GM21576 (cell line): ENCODE measurements around the gene SLC2A10.
"Not testable (repeated sequence)": the region's sequence is repeated elsewhere in the genome, so short reads cannot be mapped to it uniquely, and the experiment has no call there.

Source experiments
- ATAC-seq: cut with Tn5 transposase; IDR thresholded peaks from one replicate; pipeline ENCODE4 v1.9.1; 2021; ENCODE audit warnings: mild to moderate bottlenecking, moderate library complexity; ENCODE audit not compliant: unreplicated experiment

The SLC2A10 gene

DNA sequence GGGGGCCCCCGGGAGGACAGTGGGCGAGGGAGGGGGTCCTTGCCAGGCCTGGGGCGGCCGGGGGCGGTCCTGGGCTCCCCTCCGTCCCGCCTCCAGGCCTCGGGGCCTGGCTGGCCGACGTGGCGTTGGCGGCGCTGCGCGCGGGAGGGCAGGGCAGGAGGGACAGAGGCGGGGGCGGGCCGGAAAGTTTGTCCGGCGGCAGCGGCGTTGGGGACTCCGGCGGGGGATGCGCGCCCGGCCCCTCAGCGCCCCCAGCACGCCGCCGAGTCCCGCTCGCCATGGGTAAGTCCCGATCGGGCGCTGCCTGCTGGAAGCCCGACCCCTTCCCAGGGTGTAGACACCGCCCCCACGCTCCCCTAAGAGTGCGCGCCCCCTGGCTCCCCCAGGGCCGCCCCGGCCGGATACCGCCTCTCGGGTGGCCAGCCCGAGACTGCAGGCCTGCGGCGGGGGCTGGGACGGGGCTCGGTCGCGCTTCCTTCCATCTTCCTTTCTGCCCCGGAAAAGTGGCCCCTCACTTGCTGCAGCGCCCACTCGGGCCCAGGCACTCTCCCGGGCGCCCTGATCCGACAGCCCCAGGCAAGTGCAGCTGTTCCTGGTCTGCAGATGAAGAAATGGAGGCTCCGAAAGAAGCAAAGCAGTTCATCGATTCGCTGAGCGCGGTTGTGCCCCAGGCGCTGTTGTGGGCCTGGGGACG is at the start of gene SLC2A10:
TSS of gene SLC2A10 (plus strand) at position 191 of the 694 bp plus-strand sequence. CDS start at position 279, 88 bp downstream.
- ATAC-seq: no peak

GRCh38 chr20:46660487-46660886 is 49.0 kb upstream of the SLC2A10 start:
- ATAC-seq: no peak

DNA sequence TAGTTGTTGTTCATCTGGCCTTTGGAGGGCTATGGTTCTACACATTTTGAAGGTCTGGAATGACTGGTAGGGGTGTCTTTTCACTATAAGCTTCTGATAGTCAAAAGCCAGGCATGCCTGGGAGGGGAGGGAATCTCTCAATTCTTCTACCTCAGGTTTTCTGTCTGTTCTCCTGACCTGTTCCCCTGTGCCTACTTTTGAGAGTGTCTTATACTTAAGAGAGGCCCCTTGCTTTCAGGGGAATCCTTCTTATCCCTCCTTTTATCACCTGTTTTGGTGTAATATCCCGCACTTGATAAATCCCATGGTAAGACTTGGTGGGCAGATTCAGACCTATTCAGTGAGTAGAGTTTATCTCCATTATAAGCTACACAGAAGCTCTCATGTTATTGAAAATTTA is 47.8 kb upstream of the SLC2A10 start:
- ATAC-seq: no peak

DNA sequence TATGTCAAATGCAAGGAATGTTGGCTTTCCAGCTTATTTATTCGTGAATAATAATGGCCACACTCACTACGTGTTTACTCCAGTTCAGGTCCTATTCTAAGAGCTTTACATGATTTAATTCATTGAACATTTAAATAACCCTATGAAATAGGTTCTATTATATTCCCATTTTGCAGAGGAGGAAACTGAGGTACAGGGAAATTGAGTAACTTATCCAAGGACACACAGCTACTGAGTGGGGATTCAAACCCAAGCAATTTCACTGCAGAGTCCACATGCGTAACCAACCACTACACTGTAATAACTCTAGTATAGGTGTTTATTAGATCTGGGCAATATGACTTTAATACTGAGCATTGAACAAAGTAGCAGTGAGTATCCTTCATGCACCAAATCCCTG is 45.9 kb upstream of the SLC2A10 start:
- no peak for ATAC-seq

DNA sequence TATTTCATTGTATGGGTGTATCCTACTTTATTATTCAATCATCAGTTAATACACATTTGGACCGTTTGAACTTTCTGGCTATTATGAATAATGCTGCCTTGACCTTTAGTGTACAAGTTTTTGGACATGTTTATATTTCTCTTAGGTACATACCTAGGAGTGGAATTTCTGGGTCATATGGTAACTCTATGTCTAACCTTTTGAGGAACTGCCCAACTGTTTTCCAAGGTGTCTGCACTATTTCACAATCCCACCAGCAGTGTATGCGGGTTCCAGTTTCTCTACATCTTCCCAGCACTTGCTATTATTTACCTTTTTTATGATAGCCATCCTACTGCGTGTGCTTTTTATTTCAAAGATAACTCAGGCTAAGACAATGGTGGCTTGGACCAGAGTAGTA is 43.8 kb upstream of the SLC2A10 start:
- no peak for ATAC-seq

DNA sequence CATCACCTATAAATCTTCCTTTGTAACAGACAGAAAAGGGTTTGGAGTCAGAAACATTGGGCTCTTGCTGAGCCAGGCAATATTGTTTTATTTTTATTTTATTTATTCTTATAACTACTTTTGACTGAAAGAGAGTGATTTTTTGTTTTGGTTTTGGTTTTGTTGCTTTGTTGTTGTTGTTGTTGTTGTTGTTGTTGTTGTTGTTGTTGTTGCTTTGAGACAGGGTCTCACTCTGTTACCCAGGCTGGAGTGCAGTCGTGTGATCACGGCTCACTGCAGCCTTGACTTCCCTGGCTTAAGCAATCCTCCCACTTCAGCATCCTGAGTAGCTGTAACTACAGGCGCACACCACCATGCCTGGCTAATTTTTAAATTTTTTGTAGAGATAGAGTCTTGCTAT is 43.1 kb upstream of the SLC2A10 start:
- ATAC-seq: no peak

DNA sequence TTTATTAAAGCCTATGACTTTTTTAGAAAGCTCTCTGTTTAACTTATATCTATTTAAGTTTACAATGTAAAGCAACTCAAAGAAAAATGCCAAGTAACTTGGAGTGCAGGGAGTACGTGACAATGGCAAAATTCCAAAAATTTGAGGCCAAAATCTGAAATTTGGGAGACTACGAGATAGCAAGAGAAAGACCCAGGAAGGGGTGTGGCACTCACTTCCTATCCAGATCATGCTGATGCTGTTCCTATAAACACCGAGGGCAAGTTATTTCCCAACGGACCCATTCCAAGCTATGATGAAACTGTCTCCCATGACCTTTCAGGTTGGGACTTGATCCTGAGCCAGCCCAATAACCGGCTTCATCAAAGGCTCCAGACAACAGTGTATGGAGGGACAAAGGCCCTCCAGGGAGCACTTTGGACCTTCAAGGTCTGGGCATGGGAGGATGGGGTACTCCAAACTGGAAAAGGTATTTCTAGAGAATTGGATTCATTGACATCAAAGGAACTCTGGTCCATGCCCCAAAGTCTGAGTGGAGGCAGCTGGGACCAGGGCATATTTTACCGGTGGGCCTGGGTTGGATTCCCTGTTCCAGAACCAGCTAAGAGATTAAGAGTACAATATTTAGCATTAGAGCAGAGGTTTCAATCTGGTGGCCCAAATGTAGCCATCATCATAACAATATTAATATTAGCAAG is 42.5 kb upstream of the SLC2A10 start:
- no peak for ATAC-seq

DNA sequence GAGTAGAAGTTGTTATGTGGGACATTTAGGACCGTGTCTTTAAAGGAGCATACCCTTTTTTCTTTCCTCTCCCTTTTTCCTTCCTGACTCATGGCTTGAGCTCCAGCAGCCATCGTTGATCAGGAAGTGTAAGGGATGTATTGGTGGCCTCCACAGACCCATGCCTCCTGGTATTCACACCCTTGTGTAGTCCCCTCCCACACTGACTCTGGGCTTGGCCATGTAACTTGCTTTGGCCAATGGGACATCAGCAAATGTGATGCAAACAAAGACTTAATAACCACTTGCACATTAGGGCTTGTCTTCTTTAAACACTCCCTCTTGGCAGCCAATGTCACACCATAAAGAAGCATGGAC is 39.2 kb upstream of the SLC2A10 start:
- ATAC-seq: no peak

- no peak for ATAC-seq
Measured at GRCh38 chr20:46670585-46671584, 38.6 kb upstream of the SLC2A10 start.

GRCh38 chr20:46671866-46672542 is 37.4 kb upstream of the SLC2A10 start:
- no peak for ATAC-seq

GRCh38 chr20:46672543-46673148 is 36.8 kb upstream of the SLC2A10 start:
- no peak for ATAC-seq

DNA sequence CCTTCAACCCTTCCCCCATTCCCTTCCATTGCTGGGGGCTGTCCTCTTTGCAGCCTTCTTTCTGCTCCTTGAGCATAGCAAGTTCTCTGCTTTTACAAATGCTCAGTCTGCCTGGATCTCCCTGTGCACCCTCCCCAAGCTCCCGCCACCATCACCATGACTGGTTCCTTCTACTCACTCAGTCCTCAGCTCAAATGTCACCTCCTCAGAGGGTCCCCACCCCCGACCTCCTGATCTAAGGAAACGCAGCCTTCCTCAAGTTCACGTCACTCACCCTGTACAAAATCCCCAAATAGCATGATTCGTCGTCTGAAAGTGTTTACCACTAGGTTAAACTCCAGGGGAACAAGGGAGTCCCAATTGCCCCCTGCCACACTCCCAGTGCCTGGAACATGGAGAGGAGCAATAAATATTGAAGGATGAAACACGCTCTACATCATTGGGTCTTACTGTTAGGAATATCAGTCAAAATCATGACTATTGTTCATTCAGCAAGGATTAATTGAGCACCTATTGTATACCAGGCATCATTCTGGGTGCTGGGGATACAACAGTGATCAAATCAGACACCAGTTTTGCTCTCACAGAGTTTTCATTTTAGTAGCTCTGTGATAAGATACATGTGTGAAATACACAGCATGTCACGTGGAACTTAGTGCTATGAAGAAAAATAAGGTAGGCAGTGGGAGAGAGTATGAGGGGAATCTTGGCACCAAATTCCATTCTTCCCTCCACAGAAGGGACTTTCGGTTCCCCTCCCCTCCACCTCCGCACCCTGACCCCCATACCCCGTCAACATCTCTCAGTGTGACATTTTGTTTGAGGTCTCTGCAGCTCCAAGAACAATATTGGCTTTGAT is 35.8 kb upstream of the SLC2A10 start:
- no peak for ATAC-seq

- no peak for ATAC-seq
Measured at GRCh38 chr20:46674253-46675083, 35.0 kb upstream of the SLC2A10 start.

DNA sequence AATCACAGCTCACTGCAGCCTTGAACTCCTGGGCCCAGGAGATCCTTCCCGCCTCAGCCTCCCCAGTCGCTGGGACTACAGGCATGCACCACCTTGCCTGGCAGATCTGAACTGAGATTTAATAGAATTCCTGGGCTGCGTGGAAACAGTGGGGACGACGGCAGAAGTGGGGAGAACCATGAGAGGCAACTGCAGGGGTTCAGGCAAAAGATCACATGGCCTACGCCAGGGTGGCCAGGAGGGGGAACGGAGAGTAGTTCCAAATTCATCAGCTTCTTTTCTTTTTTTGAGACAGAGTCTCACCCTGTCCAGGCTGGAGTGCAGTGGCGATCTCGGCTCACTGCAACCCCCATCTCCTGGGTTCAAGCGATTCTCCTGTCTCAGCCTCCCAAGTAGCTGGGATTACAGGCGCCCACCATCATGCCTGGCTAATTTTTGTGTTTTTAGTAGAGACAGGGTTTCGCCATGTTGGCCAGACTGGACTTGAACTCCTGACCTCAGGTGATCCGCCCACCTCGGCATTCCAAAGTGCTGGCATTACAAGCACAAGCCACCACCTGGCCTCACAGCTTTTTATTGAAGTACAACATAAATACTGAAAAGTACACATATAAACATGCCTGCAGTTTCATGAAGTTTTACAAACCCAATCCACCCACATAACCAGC is 32.7 kb upstream of the SLC2A10 start:
- ATAC-seq: not testable (repeated sequence)

DNA sequence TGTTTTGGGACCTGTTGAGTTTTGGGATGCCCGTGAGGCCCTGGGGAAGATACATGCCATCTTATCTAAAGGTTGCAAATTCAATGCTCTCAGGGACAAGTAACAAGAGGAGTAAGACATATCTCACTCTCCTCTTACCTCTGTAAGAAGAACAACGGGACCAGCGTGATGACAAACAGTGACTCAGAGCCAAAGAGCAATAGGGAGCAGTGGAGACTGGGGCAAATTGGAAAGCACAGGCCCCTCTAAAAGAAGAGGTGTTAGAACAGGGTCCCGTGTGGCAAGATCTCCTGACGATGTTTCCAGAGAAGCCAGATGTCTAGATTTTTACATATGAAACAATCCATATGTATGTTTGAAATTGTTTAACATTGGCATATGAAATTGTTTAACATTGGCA is 31.8 kb upstream of the SLC2A10 start:
- ATAC-seq: no peak

- no peak for ATAC-seq
Measured at GRCh38 chr20:46678516-46678915, 30.9 kb upstream of the SLC2A10 start.

- no peak for ATAC-seq
Measured at GRCh38 chr20:46680684-46681031, 28.8 kb upstream of the SLC2A10 start.
